AG10803 (cell line): ENCODE results near the gene MEP1B.
"Not testable (repeated sequence)": the region's sequence is repeated elsewhere in the genome, so short reads cannot be mapped to it uniquely, and the experiment has no call there.

ENCODE experiments used
- DNase-seq: peaks from one replicate; pipeline ENCODE4 v3.0.0; 2010; ENCODE audit warnings: low read depth
- H3K4me3 ChIP-seq: 2 replicates; pipeline ENCODE4 v1.5.1; 2011; ENCODE audit warnings: mild to moderate bottlenecking, low read length, control low read depth
- TF ChIP-seq, protein P1 (sequence below): conservative IDR thresholded peaks from 2 replicates; pipeline ENCODE4 v1.5.1; 2011; ENCODE audit warnings: mild to moderate bottlenecking, low read length, control low read depth, inconsistent platforms

Gene MEP1B

DNA sequence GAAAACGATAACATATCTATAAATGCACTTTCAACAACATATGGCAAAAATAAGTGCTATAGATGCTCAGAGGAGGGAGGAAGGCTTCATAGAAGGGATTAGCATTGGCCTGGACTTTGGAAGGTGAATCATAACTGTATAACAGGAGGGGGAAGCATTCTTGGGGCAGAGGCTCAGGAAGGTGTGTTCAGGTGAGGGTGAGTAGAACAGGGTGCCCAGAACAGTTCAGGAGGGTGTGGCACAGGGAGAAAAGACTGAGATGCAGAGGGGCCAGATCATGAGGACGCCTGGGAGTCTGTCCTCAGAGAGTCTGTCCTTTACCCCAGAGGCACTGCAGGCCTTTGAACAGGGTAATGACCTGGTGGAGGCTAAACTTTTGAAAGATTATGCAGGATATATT, 29.3 kb upstream of the MEP1B start:
- DNase-seq = no peak
- TF ChIP-seq, protein P1, sequence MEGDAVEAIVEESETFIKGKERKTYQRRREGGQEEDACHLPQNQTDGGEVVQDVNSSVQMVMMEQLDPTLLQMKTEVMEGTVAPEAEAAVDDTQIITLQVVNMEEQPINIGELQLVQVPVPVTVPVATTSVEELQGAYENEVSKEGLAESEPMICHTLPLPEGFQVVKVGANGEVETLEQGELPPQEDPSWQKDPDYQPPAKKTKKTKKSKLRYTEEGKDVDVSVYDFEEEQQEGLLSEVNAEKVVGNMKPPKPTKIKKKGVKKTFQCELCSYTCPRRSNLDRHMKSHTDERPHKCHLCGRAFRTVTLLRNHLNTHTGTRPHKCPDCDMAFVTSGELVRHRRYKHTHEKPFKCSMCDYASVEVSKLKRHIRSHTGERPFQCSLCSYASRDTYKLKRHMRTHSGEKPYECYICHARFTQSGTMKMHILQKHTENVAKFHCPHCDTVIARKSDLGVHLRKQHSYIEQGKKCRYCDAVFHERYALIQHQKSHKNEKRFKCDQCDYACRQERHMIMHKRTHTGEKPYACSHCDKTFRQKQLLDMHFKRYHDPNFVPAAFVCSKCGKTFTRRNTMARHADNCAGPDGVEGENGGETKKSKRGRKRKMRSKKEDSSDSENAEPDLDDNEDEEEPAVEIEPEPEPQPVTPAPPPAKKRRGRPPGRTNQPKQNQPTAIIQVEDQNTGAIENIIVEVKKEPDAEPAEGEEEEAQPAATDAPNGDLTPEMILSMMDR = no peak
- no peak overlapping the region for H3K4me3 ChIP-seq

DNA sequence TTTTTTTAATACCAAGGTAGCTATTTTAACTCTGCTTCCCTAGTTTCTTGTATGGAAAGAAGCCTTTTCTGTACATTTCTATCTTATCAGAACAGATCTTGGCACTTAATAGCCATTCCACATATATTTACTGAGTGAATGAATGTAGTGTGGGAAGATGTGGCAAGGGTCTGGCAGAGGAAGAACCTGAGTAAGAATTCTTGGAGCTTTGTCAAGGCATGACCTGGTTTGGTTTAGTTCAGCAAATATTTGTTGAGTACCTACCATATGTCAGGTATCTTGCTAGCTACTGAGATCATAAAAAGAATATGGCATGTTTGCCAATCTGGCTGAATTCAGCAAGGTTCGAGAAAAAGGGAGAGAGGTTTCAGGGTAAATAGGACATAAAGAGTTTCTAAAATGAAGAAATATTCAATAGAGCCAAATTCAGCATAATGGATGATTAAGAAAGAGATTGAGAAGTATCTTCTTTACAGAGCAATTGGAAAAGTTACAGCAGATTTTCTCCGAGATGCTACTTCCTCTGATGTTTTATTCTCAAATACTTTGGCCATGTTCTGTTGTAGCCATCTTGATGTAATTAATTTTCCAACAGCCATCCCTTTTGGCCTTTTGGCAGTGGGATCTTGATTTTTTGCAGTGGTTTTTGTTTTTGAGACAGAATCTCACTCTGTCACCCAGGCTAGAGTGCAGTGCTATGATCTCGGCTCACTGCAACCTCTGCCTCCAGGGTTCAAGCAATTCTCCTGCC, 21.7 kb upstream of the MEP1B start:
- no peak for DNase-seq
- H3K4me3 ChIP-seq = no peak overlapping the region
- TF ChIP-seq, protein P1 = no peak

DNA sequence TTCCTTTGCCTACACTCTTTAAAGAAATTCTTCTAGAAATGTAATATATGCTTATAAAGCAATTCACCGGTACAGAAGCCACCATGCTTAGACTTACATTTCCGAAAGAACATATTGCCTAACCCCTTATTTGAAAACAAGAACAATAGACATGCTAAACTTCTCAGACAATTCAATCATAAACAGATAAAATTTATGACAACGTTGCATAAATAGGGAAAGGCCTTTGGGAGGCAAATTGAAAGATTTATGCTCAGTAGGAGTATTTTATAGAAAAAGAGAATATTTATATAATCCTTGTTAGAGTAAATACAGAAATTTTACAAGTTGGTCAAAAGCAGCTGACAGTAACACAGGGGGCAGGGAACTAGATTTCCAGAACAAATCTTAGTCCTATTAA, 16.2 kb upstream of the MEP1B start:
- no peak for DNase-seq
- H3K4me3 ChIP-seq = no peak overlapping the region
- TF ChIP-seq, protein P1 = no peak

DNA sequence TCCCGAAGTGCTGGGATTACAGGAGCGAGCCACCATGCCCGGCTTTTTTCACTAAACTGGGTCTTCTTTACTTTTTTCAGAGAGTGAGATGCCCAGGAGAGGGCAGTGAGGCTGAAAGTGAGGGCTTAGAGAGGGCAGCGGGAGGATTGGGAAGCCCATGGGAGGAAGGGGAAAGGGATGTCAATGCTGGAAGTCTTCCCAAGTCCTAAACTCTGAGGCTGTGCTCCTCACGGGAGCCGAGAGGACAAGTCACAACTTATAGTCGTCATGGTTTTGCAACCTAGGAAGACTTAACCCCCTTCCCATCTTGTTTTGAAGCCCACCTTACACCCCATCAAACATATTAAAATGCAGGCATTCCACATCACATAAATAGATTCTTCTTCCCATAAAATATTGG, 15.1 kb upstream of the MEP1B start:
- no peak overlapping the region for H3K4me3 ChIP-seq
- TF ChIP-seq, protein P1 = no peak

DNA sequence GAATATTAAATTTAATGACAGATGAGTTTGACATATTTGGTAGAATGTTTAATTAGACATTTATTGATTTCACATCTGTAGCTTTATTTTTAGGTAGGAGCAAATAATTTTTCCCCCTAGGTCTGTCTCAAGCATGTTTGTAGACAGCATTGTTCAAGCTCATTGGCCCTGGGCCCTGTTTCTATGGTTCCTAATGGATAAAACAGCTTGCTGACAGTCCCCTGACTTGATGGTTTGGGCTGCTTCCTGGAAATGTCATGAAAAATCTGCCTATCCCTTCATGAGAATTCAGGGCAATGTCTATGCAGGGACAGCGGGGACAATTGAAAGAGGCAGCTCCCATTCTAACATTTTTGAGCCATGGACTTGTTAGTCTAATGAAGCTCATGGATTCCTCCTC, 14.6 kb upstream of the MEP1B start:
- H3K4me3 ChIP-seq = no peak overlapping the region
- no peak for DNase-seq
- TF ChIP-seq, protein P1 = no peak

More for the DNA sequence above, 15.1 kb upstream of the MEP1B start:
- no peak for DNase-seq

DNA sequence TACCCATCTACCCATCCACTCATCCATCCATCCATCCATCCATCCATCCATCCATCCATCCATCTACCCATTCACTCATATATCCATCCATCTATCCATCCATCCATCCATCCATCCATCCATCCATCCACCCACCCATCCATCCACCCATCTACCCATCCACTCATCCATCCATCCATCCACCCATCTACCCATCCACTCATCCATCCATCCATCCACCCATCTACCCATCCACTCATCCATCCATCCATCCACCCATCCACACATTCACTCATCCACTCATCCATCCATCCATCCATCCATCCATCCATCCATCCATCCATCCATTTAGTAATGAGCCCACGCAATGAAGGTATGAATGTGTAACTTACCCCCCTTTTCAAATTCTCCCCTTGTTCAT, 13.1 kb upstream of the MEP1B start:
- H3K4me3 ChIP-seq, DNase-seq: not testable (repeated sequence)

DNA sequence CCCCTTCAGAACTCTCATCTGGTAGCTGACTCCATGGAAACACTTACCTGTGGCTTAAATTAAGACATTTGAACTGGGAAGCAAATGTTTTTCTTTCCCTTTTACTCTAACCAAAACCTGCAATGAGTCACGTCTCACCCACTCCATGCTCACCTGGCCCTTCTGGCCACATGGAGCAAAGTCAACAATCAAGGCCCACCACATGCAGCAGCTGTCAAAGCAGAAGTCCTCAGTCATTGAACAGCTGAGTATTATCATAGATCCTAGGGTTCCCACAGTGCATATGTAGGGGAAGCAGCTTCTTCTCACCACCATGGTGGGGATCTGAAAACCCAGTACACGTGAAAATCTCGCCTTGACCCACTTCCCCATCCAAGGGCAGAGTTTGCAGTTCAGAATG, 12.3 kb upstream of the MEP1B start:
- TF ChIP-seq, protein P1 = no peak
- DNase-seq = no peak

More for the DNA sequence above, 12.3 kb upstream of the MEP1B start:
- no peak overlapping the region for H3K4me3 ChIP-seq
